HL-60 (cell line): ENCODE measurements around the gene DDI2.

Experiments
- DNase-seq, 2 experiments: peaks; one replicate each; pipeline ENCODE4 v3.0.0-alpha.2; 2010 to 2020; ENCODE audit warnings: low read depth in 1 of 2, low spot score in 1 of 2
- H3K27ac ChIP-seq: fragments of 250-450 bp; sonication (Bioruptor Pico); replicated peaks from 2 replicates; pipeline ENCODE4 v1.5.1; 2020; ENCODE audit warnings: mild to moderate bottlenecking, moderate library complexity
- H3K27me3 ChIP-seq: fragments of 250-450 bp; sonication (Bioruptor Pico); 2 replicates; pipeline ENCODE4 v1.5.1; 2021; ENCODE audit warnings: mild to moderate bottlenecking, moderate library complexity; ENCODE audit not compliant: insufficient read depth, poor library complexity, severe bottlenecking
- H3K4me3 ChIP-seq: replicated peaks from 2 replicates; pipeline ENCODE4 v1.5.1; 2011; ENCODE audit warnings: mild to moderate bottlenecking, control low read depth, low read length; ENCODE audit not compliant: insufficient read depth
- GABPA ChIP-seq: IDR thresholded peaks from 2 replicates; pipeline ENCODE4 v1.6.1; 2012; ENCODE audit warnings: low read depth
- POLR2AphosphoS5 ChIP-seq: IDR thresholded peaks from 2 replicates; pipeline ENCODE4 v1.6.1; 2012; ENCODE audit warnings: low read depth
- SPI1 ChIP-seq: IDR thresholded peaks from 2 replicates; pipeline ENCODE4 v1.6.1; 2012; ENCODE audit warnings: low read depth, mild to moderate bottlenecking, borderline replicate concordance
- TF ChIP-seq, protein P1 (sequence below): IDR thresholded peaks from one replicate; pipeline ENCODE4 v1.5.1; 2011; ENCODE audit warnings: low read length, control low read depth, inconsistent platforms; ENCODE audit not compliant: insufficient read depth
- TF ChIP-seq, protein P2 (sequence below): IDR thresholded peaks from 2 replicates; pipeline ENCODE4 v1.6.1; 2012; ENCODE audit warnings: low read depth; ENCODE audit not compliant: insufficient replicate concordance

Gene DDI2

DNA sequence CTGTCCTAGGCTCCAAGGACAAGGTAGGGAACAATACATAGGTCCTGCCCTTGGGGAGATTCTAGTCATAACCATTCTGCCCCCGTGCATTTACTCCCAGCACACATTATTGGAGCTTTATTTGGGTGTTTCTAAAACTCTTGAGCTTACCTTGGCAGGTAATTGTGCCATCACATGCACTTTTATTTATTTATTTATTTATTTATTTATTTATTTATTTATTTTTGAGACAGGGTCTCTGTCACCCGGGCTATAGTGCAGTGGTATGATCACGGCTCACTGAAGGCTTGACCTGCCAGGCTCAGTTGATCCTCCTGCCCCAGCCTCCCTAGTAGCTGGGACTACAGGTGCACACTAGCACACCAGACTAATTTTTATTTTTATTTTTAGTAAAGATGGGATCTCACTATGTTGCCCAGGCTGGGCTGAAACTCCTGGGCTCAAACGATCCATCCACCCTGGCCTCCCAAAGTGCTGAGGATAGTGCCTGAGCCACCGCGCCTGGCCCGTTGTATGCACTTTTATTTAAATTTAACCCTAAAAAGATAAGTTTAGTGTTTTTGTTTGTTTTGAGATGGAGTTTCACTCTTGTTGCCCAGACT, 41.6 kb upstream of the DDI2 start:
- no peak for DNase-seq
- Histone ChIP-seq H3K27ac (no peak overlapping the region), H3K4me3 (no peak overlapping the region), H3K27me3 (no peaks in the 10 kb centered on the region)
- TF ChIP-seq SPI1, result no peak
- TF ChIP-seq, protein P1, sequence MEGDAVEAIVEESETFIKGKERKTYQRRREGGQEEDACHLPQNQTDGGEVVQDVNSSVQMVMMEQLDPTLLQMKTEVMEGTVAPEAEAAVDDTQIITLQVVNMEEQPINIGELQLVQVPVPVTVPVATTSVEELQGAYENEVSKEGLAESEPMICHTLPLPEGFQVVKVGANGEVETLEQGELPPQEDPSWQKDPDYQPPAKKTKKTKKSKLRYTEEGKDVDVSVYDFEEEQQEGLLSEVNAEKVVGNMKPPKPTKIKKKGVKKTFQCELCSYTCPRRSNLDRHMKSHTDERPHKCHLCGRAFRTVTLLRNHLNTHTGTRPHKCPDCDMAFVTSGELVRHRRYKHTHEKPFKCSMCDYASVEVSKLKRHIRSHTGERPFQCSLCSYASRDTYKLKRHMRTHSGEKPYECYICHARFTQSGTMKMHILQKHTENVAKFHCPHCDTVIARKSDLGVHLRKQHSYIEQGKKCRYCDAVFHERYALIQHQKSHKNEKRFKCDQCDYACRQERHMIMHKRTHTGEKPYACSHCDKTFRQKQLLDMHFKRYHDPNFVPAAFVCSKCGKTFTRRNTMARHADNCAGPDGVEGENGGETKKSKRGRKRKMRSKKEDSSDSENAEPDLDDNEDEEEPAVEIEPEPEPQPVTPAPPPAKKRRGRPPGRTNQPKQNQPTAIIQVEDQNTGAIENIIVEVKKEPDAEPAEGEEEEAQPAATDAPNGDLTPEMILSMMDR, result no peak

DNA sequence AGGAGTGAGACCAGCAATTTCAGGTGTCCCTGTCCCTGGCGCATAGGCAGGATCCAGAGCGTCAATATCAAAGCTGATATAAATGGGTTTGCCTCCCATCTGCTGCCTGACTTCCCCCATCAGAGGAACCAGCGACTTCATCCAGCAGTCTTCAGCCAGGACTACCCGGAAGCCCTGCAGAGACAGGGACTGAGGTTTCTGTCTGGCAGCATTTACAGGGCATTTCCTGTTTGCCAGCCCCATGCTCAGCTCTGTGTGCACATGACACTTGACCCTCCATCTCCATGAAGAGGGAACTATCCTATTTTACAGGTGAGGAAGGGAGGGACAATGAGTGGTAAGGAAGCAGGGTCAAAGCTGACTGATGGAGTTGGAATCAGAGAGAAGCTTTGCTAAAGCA, 39.6 kb upstream of the DDI2 start:
- Histone ChIP-seq H3K4me3 (no peak overlapping the region), H3K27me3 (no peaks in the 10 kb centered on the region), H3K27ac (no peak overlapping the region)
- DNase-seq, result no peak
- TF ChIP-seq, protein P2, sequence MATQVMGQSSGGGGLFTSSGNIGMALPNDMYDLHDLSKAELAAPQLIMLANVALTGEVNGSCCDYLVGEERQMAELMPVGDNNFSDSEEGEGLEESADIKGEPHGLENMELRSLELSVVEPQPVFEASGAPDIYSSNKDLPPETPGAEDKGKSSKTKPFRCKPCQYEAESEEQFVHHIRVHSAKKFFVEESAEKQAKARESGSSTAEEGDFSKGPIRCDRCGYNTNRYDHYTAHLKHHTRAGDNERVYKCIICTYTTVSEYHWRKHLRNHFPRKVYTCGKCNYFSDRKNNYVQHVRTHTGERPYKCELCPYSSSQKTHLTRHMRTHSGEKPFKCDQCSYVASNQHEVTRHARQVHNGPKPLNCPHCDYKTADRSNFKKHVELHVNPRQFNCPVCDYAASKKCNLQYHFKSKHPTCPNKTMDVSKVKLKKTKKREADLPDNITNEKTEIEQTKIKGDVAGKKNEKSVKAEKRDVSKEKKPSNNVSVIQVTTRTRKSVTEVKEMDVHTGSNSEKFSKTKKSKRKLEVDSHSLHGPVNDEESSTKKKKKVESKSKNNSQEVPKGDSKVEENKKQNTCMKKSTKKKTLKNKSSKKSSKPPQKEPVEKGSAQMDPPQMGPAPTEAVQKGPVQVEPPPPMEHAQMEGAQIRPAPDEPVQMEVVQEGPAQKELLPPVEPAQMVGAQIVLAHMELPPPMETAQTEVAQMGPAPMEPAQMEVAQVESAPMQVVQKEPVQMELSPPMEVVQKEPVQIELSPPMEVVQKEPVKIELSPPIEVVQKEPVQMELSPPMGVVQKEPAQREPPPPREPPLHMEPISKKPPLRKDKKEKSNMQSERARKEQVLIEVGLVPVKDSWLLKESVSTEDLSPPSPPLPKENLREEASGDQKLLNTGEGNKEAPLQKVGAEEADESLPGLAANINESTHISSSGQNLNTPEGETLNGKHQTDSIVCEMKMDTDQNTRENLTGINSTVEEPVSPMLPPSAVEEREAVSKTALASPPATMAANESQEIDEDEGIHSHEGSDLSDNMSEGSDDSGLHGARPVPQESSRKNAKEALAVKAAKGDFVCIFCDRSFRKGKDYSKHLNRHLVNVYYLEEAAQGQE, result no peak

DNA sequence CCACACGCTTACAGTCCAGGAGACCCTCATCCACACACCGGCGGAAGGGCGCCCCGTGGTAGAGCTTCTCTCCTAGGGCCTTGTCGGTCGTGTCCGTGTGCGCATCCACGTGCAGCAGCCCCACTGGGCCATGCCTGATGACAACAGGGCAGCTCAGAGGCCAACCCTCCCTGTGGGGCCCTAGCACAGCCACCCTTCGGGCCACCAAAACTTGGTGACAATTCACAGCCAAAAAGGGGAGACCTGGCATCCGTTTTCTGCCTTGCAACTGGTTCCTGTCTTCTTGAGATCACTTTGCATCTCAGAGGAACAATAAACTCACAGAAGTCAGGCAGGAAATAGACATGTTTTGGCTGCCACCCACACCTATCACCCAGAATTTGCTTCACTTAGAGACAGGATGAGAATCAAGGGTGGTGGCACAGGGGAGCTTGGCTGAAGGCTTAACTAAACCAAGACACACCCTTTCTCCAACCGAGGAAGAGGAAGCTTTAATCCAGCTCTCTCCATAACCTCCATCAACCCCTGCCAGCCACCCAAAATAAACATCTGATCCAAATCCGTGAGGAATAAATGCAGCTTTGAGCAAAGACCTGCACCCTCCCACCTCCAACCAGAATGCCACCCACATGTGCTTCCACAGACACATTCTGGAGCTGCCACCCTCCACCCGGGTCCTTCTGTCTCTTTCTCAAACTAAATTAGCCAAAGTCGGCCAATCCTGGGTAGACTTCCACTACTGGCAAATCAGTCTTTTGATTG, 38.2 kb upstream of the DDI2 start:
- H3K4me3 ChIP-seq, result no peak overlapping the region
- TF ChIP-seq, protein P1, result no peak
- no peak for TF ChIP-seq GABPA
- TF ChIP-seq, protein P2, result no peak
- TF ChIP-seq POLR2AphosphoS5, result no peak
- no peak for TF ChIP-seq SPI1
- no peak overlapping the region for H3K27ac ChIP-seq
- no peaks in the 10 kb centered on the region for H3K27me3 ChIP-seq
- DNase-seq, result no peak

DNA sequence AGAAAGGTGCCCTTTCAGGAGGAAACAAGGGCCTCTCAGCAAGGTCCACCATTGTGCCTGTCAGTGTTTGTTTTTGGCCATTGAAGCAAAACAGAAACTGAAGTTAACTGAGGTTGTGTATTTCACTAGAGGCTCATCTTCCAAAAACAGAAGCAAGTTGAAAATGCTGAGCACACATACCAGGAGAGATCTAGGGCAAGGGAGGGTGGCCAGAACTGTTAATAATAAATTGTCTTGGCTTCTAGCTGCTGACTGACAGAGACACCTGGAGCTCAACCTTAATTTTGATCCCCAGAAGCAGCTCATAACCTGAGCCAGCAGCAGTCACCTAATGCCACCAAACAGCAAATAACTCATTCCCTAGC, 37.6 kb upstream of the DDI2 start:
- H3K4me3 ChIP-seq, result no peak overlapping the region
- no peak for DNase-seq
- H3K27me3 ChIP-seq, result no peaks in the 10 kb centered on the region
- TF ChIP-seq SPI1 (no peak), GABPA (no peak), POLR2AphosphoS5 (no peak)
- TF ChIP-seq, protein P2, result no peak
- TF ChIP-seq, protein P1, result no peak
- no peak overlapping the region for H3K27ac ChIP-seq
